Measurements from ENCODE around the gene TAF1. TPM values are rescaled to one million over a fixed set of nuclear protein-coding genes. Genes with fewer than 3 reads are reported as not detected.

TAF1 gene
- total and polyA plus RNA-seq, 9 of the 15 experiments (the other 6 are each of a cell fraction or from before 2014, with no cell fraction given): 6.4 to 45.1 (median 38.1) TPM

DNA sequence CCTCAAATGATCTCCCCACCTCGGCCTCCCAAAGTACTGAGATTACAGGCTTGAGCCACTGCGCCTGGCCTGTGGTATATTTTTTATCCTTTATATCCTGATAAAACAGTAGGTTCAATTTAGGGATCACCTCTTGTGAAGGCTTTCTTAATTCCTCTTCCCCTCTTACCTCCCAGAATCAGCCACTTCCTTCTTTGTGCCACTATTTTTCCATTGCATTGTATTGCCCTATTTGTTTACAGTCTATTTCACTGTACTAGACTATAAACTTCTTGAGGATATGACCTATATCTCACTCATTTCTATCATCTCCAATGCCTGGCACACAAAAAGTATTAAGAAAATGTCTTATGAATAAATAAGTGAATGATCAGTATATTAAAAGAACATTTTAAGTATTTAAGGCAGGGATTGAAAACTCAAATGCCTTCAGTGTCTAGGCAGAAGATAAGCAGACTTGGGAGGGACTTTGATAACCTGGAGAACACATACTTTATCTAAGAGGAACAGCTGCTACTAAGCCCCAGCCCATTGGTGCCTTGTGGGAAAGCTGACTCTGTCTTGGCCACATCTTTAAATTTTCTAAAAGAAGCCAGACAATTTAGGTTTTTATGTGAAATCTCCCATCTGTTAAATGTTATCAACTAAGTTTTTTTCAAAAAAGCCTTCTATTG, 84.4 kb downstream of the TAF1 start (continued):
- TF ChIP-seq ATF2 (CRISPR knock-in tag; IDR thresholded peaks at IDR 0.05) (no peak), DPF2 (IDR thresholded peaks at IDR 0.05) (peak; percentile 97), SMARCB1 (IDR thresholded peaks at IDR 0.05; ENCODE audit: insufficient read length, low read depth) (no peak), MYBL2 (IDR thresholded peaks at IDR 0.05; ENCODE audit: low read depth) (no peak), MYBL2 (CRISPR knock-in tag; IDR thresholded peaks at IDR 0.05; ENCODE audit: borderline replicate concordance) (no peak), TEAD2 (tag; IDR thresholded peaks at IDR 0.05) (no peak), ZNF407 (IDR thresholded peaks at IDR 0.05; ENCODE audit: low read depth) (no peak), KDM2B (CRISPR knock-in tag; IDR thresholded peaks at IDR 0.05) (no peak), ZNF140 (CRISPR knock-in tag; IDR thresholded peaks at IDR 0.05) (no peak), GATA2 (CRISPR knock-in tag; IDR thresholded peaks at IDR 0.05) (peak; percentile 86), ZSCAN32 (CRISPR knock-in tag; IDR thresholded peaks at IDR 0.05) (no peak), ZNF785 (CRISPR knock-in tag; IDR thresholded peaks at IDR 0.05) (no peak), ZNF507 (tag; conservative IDR thresholded peaks at IDR 0.05) (no peak)

Data from K562 (cell line).